ENCODE data around the gene EXD3. TPM values are rescaled to one million over a fixed set of nuclear protein-coding genes. Genes with fewer than 3 reads are reported as not detected.

Gene EXD3
- total RNA-seq, 1 donor from 2014 or later, result 8.1 TPM

DNA sequence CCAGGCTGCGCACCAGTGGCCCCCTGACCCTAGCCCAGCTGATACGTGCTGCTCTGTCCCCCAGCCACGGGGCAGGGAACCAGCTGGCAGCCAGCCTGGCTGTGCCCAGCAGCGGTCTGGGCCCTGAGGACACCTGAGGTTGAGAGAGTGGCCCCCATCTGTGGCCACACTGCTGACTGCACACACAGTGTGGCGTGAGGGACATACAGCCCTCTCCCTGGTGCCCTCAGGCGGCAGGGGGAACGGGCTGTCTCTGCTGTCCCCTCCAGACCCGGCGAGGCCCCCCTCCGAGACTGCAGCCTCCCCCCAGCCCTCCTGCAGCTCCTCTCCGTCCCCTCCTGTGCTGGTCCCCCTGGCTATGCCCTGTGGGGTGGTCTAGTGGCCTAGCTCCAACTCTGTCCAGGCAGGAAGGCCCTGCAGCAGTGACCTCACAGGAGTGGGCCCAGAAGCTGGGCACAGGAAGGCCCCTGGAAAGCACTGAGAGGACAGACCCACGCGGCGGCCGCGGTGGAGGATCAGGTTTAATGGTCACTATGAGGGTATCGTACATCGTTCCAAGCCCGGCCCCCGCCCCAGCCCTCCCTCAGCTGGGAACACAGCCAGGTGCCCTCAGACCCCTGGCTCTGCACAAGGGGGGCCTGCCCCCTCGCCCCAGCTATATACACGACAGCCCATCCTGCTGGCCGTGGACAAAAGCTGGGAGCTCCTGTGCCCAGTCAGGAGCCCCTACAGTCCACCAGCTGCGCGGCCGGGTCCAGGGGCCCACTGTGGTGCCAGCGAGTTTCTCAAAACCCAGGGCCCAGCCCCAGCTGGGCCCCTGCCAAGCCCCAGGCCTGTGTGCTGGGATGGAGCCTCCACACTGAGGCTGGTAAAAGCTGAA lies 25.0 kb upstream of the EXD3 start:
- ATAC-seq, result no peak

- no peak for ATAC-seq
These were observed 24.0 kb upstream of the EXD3 start for GRCh38 chr9:137446851-137447471.

GRCh38 chr9:137445930-137446431 lies 23.0 kb upstream of the EXD3 start:
- peak; percentile 20 for ATAC-seq

DNA sequence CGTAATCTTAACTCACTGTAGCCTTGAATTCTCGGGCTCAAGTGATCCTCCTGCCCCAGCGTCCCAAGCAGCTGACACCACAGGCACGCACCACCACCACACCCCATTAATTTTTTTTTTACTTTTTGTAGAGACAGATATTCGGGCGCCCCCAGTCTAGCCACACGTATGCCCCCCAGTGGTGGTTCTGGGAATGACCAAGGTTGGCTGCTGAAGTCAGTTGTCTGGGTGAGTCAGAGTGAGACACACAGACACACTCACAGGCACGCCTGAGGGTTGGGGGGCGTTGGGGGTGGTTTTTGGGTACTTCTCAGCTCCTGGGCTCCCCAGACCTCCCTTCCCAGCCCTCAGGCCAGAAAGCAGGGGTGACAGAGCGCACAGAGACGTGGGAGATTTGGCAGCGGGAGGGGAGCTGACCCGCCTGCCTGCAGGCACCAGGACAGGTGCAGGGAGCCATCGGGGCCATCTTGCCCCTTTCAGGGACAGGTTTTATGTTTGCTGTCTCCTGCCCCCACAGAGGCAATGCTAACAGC lies 22.4 kb upstream of the EXD3 start:
- peak; percentile 81 for ATAC-seq

GRCh38 chr9:137444106-137444790 lies 21.3 kb upstream of the EXD3 start:
- ATAC-seq, result no peak

- ATAC-seq, result no peak
These were observed 19.0 kb upstream of the EXD3 start for GRCh38 chr9:137441935-137442321.

GRCh38 chr9:137441289-137441934 lies 18.4 kb upstream of the EXD3 start, which contains the start of gene ENTPD8:
Gene ENTPD8 (minus strand): TSS chr9:137441357. CDS start chr9:137438285, 3,072 bp downstream.
- peak; percentile 14 for ATAC-seq

GRCh38 chr9:137439158-137439714 lies 16.3 kb upstream of the EXD3 start:
- ATAC-seq, result no peak

- no peak for ATAC-seq
These were observed 15.7 kb upstream of the EXD3 start for GRCh38 chr9:137438591-137439157.

GRCh38 chr9:137437691-137438590 lies 15.0 kb upstream of the EXD3 start:
- no peak for ATAC-seq

- no peak for ATAC-seq
These were observed 14.0 kb upstream of the EXD3 start for GRCh38 chr9:137436761-137437600.

DNA sequence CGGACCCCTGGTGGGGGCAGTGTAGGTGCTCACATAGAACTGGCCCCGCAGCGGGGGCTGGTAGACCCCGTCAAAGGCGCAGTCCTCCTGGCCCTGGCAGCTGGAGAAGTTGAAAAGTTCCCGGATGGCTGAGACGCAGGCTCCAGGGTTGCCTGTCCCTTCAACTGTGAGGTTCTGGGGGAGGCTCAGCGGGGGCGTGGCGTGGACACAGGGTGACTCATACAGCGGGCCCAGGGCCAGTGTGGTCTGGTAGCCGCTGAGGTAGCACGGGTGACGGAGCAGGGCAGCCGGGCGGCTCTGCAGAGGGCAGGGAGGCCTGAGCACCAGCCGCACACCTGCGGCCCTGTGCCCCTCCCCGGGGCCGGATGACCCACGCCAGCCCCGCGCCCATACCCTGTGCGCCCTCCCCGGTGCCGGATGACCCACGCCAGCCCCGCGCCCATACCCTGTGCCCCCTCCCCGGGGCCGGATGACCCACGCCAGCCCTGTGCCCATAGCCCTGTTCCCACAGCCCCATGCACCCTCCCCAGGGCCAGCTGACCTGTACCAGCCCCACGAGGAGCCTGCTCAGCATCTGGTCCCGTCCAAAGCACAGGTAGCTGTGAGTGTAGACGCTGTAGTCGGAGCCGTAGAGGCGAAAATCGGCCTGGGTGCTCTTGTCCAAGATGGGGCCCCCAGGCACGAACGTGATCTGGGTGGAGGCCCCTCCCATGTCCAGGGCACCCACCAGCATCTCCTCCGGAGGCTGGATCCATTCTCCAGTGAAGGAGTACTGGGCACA lies 13.2 kb upstream of the EXD3 start:
- peak; percentile 60 for ATAC-seq

GRCh38 chr9:137435381-137435891 lies 12.5 kb upstream of the EXD3 start:
- no peak for ATAC-seq

DNA sequence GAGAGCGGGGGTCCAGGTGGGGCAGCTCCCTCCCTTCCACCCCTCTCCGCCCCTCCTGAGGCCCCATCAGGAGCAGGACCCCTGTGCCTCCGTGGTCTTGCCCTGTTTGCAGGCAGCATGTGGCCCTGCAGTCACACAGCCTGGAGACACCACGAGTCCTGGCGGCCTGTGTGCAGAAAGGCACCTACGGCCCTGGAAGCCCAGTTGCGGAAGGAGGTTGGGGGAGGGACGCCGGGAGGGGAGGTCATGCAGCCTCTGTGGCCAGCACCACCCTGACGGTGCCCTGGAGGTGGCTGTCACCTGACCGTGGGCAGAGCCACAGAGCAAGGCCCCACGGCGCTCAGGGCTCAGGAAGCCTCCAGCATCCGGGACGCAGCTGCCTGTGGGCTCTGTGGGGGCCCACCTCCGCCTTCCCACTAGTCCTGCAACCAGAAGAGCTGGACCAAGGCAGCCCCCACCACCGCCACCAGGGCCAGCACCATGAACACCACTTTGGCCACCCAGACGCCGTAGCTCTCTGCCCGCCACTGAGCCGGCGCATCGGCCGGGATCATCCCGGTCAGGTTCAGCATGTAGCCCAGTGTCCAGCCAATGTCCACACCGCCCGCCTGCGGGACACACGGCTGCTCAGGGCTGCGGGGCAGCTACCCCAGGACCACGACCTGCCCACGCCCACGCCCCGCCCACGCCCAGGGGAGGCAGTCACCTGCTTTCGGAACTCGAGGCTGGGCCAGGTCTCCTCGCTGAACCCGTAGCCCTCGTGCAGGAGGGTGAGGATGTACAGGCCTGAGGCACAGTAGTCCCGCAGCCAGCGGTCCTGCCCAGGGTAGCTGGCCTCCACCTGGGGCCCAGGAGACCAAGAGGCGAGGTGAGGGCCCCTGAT lies 11.8 kb upstream of the EXD3 start:
- no peak for ATAC-seq

DNA sequence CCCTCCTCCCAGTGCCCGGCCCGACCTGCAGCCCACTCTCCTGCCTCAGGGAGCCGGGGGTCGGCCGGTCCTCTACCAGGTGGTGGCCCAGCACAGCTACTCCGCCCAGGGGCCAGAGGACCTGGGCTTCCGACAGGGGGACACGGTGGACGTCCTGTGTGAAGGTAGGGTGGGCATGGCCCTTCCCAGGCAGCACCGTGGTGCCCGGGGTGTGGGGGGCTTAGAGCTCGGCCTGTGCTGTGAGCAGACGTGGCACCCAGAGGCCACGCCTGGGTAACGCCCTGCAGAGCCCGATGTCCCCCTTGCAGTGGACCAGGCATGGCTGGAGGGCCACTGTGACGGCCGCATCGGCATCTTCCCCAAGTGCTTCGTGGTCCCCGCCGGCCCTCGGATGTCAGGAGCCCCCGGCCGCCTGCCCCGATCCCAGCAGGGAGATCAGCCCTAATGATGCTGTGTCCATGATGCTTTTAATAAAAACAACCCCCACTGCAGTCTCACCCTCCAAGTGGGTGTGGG lies 11.0 kb upstream of the EXD3 start:
- ATAC-seq, result no peak

DNA sequence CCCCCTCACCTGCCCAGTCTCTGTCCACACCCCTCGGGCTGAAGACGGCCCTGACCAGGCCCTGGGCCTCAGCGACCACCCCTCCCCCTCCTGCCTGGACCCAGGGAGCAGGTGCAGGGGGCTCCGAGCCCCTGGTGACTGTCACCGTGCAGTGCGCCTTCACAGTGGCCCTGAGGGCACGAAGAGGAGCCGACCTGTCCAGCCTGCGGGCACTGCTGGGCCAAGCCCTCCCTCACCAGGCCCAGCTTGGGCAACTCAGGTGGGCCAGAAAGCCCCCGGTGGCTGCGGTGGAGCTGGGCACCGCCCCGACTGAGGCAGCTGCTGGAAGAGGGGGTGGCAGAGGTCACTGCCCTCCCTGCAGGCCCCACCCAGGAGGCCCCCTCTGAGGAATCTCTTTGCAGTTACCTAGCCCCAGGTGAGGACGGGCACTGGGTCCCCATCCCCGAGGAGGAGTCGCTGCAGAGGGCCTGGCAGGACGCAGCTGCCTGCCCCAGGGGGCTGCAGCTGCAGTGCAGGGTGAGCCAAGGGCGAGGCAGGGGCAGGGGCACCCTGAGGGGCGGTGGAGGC lies 10.5 kb upstream of the EXD3 start:
- no peak for ATAC-seq

Data from esophagus mucosa (tissue), 1 donor.